Measurements from ENCODE around the gene AWAT2.

The AWAT2 gene

DNA sequence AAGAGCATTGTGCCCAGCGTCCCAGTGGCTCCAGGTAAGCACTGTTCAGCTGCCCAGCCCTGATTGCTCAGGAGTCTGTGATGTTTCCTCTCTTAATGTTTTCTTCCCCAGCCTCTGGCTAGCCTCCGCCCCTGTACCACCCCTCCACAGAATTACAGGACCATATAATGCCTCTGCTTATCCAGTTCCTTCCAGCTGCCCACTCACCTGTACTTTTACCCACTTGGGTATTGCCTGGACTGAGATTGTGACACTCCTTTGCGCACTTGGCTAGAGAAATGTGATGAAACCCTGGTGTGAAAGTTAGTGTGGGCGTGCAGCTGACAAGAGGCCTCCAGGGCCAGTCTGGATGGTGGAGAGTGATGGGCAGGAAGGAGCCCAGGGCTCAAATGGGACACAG is at the start of gene AWAT2:
Gene AWAT2 (minus strand): TSS at position 14 of the 400 bp plus-strand sequence. CDS start 6 bp downstream, at position 8.
- no peak for DNase-seq

DNA sequence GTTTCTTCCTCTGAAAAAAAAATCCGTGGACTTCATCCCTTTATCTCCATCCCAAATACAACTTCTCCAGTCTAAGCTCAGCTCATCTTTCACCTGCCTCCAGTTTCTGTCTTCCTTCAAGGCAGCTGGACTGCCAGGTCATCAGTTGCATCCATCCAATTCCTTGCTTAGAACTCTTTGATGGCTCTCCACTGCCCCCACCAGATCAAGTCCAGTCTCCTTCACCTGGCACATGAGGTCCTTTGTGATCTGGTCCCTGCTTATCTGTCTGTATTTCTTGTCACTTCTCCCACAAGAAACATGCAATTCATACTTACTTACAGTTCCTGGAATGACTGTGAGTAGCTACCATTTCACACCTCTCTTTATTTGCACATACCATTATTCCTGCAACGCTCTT is 46.3 kb upstream of the AWAT2 start:
- peak in 1 of 2 experiments; percentile 15 for DNase-seq

GRCh38 chrX:70092247-70092646 is 42.5 kb upstream of the AWAT2 start:
- DNase-seq = no peak

GRCh38 chrX:70089604-70090297 is 40.0 kb upstream of the AWAT2 start:
- no peak for DNase-seq

GRCh38 chrX:70088751-70089150 is 39.0 kb upstream of the AWAT2 start:
- DNase-seq = no peak

DNA sequence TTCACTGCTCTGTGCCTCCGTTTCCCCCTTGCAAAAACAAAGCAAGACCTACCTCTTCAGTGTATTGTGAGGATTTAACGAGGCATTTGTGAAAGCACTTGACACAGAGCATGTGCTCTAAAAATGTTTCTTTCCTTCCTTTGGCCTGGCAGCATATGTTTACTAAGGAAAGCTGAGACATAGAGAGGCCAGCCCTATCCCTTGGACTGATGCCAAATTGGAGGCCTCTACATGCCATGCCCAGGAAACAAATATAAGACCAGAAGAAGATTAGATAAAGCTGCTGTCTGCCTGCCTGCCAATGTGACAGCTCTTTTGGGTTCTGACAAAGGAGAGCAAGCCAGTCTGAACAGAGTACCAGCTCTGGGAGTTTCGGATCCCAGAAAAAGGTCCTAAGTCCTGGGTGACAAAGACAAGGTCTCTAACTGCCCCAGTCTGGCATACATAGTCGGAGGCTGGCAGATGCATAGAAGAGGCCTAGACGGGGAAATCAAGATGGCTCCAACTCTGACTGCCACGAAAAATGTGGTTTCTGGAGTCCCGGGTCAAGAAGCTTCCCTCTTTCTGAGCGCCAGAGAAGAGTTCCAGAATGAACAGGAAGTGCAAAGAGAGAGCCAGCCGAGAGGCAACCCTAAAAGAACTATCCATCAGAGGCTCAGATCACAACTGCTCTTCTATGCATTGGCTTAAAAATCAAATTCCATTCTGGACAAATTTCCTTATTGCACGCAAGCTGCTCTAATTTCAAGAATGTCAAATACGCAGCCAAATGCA is 38.3 kb upstream of the AWAT2 start:
- peak in 1 of 2 experiments; percentile 49 for DNase-seq

- DNase-seq = no peak
Measured at GRCh38 chrX:70084592-70085240, 35.0 kb upstream of the AWAT2 start.

GRCh38 chrX:70082723-70083122 is 33.0 kb upstream of the AWAT2 start:
- DNase-seq = no peak

DNA sequence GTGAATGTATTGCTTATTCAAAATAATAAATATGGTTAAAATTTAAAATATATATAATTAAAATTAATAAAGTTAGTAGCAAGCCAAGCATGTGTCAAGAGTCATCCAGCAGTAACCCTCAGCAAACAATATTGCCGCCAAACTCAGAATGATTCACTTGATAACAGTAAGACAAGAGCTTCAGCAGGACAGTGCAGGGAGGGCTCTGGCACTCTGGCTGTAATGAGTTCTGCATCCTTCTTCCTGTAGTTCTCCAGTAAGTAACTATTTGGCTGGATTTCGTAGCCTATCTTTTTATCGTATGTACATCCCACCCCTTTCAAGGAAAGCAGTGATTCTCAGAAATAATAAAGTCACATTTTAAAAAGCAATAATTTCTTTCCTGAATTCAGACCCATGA is 30.1 kb upstream of the AWAT2 start:
- DNase-seq = no peak

DNA sequence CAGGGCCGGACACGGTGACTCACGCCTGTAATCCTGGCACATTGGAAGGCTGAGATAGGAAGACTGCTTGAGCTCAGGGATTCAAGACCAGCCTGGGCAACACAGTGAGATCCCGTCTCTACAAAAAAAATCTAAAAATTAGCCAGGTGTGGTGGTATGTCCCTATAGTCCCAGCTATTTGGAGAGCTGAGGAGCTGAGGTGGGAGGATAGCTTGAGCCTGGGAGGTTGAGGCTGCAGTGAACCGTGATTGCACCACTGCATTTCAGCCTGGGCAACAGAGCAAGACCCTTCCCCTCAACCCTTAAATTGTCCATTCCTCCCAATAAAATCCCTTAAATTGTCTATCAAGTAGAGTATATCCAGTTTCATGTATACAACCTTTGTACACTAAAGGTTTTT is 29.6 kb upstream of the AWAT2 start:
- no peak for DNase-seq

DNA sequence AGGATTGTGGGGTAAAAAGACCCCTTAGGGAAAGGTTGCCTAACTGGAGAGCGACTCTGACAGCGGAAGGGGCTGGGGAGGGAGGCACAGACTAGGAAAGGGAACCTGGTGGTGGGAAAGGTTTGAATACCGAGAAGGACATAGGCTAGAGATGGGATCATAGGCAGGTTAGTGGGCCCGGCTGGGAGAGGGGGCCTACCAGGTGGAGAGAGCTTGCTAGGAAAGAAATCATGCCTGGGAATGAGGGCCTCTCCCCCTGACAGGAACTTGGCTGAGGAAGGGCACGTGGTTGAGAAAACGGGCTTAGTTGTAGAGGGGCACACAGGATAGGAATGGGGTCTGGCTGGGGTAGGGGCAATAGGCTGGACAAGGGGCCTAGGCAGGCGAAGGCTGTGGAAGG is 16.9 kb upstream of the AWAT2 start:
- DNase-seq = no peak

- no peak for DNase-seq
Measured at GRCh38 chrX:70062961-70063550, 13.3 kb upstream of the AWAT2 start.

- DNase-seq = no peak
Measured at GRCh38 chrX:70062076-70062475, 12.3 kb upstream of the AWAT2 start, which contains the start of gene OTUD6A. OTUD6A (plus strand) TSS chrX:70062457; CDS start chrX:70062525, 68 bp downstream.

GRCh38 chrX:70054391-70054790 is 4.7 kb upstream of the AWAT2 start:
- no peak for DNase-seq

- DNase-seq = no peak
Measured at GRCh38 chrX:70052895-70053615, 3.3 kb upstream of the AWAT2 start.

- no peak for DNase-seq
Measured at GRCh38 chrX:70049406-70049805, 332 bp downstream of the AWAT2 start.

DNA sequence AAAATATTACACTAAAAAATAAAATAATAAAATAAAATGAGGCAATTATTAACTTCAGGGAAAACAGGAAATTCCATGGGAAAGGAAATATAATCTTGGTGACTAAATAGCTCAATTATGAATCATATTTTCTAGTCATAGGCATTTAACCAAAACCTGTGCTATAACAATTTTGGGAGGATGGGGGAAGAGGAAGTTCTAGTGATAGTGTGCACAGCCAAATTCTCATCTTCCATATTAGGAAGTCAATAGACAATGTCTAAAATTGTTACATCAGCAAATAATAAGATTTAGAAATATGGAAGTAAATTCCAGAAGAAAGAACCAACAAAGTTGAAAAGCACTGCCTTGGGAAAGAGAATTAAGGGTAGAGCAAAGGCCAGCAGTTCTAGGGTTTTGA is 2.8 kb downstream of the AWAT2 start:
- DNase-seq = no peak

- no peak for DNase-seq
Measured at GRCh38 chrX:70044541-70045245, 5.0 kb downstream of the AWAT2 start.

DNA sequence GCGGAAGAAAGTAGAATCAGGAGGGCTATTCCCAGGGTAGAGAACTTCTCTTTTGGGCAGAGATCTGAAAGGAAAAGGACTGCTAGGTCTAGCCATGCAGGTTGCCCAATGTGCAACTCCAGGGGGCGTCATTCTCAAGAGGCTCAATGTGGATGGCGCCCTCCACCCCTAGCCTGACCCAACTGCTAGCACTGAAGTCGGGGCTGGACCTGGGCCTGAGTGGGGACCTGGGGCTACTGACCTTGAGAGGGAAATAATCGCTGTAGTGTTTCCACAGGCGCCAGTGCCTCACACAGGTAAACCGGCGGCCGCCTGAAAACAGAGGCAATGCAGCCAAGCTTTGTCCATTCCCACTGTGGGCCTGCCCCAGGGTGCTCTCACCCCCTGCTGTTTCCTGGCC is 6.1 kb downstream of the AWAT2 start:
- no peak for DNase-seq

DNA sequence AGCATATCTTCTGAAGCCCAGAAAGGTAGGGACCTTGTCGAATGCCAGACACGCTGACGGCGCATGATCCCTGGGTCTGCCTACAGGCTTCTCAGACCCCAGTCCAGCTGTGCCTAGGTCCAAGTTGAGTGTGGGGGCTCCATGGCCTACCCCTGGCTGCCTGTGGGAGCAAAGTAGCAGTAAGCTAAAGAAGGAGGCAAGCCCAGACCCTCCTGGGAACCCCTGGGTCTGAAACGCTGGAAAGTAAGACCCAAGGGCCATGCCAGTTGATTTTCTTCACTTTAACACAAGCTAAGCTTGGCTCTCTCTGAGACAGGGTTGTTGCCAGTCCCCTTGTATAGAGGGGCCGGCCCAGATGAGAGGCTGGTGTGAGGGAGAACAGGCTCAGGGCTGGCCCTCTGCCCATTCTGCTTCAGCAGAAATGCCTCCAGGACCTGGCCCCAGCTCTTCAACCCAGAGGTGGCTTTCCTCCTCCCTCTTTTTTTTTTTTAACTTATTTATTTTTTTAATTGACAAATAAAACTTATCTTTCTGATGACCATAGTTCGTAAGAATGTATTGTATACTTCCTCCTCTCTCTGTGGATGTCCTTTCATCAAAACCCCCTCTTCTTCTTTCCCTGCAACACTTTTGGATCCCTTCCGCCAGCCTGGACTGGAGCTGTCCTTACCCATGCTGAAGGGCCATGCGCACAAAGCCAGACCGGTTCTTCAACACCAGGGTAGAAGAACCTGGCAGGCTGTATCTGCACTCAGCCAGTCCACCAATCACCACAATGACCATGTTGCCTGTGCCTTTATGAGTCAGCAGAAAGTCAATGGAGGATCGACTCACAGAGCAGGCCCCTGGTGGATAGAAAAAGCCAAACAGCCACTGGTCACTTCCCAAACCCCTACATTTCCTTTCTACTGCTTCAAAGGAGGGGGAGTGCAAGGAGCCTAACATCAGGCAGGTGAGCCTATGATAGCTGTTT is 7.1 kb downstream of the AWAT2 start:
- DNase-seq = no peak

DNA sequence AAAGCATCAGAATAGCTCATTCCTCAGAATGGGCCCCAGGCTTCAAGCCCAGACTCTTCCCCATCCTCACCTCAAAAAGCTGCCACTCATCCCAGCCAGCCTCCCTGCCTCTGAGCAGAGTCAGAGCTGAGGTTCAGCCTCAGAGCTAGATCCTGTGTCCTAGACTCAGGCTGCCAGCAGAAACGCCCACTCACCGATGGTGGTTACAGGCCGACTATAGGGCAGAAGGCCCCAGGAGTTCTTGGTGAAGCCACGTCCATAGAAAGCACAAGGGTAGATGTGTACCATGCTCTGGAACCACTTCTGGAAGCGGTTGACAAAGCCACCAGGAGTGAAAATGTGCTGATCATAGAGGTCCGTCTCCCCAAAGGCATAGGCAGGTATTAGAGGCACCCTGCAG is 7.7 kb downstream of the AWAT2 start:
- DNase-seq = no peak

Measured in NCI-H446 (cell line).